ENCODE data around the gene ACTG2.
"Not testable (repeated sequence)": the region's sequence is repeated elsewhere in the genome, so short reads cannot be mapped to it uniquely, and the experiment has no call there.

Gene ACTG2

DNA sequence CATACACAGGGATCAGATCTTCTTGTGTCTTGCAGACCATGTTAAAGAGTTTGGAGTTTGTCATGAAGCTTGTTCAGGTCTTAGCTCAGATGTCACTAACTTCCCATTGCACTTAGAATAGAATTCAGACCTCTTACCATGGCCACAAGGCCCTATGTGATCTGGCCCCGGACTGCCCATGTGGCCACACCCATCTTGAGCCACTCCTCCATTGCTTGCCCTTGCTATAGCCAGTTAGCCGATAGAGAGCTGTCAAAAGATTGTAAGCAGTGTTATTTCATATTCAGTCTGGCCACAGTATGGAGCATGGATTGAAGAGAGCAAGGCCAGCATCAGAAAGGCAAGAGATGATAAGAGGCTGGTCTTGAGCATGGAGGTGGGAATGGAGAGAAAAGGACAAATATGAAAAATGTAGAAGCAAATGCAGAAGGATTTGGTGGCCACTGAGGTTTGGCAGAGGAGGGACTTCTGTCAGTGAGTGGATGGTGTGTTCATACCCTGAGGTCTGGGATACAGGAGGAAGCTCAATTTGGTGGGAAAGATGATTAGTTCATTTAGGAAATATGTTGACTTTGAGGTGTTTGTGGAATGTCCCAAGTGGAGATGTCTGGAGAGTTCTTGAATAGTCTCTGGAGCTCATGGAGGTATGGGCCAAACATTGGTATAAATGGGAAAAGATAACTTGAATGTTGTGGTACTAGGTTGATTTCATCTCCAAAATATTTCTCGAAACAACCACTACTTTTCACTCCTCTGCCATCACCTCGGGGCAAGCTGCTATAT, 44.5 kb downstream of the ACTG2 start:
- DNase-seq, result no peak

GRCh38 chr2:73937899-73938298, 45.1 kb downstream of the ACTG2 start:
- DNase-seq, result no peak

GRCh38 chr2:73938718-73939352, 46.0 kb downstream of the ACTG2 start:
- DNase-seq, result peak; percentile 84

DNA sequence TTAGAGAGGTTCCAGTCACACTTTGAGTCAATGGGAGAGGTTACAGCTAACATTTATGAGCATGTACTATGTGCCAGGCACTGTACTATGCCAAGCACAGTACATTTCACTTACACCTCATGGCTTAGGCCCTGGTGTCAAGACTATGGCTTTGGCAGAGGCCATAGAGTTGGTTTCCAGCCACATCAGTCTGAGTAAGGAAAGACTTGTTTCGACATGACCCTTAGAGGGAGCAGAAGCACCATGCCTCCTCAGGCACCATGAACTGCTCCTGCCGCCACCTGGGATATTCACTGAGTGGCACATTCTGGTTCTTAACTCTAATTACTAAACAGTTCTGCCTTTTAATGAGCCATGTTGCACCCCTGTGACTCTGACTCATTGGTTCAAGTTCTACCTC, 46.6 kb downstream of the ACTG2 start:
- peak; percentile 39 for DNase-seq

GRCh38 chr2:73940066-73940465, 47.3 kb downstream of the ACTG2 start:
- not testable (repeated sequence) for DNase-seq

GRCh38 chr2:73942664-73943063, 49.9 kb downstream of the ACTG2 start:
- DNase-seq, result no peak

- no peak for DNase-seq
Observed at GRCh38 chr2:73944714-73945113, 51.9 kb downstream of the ACTG2 start.

DNA sequence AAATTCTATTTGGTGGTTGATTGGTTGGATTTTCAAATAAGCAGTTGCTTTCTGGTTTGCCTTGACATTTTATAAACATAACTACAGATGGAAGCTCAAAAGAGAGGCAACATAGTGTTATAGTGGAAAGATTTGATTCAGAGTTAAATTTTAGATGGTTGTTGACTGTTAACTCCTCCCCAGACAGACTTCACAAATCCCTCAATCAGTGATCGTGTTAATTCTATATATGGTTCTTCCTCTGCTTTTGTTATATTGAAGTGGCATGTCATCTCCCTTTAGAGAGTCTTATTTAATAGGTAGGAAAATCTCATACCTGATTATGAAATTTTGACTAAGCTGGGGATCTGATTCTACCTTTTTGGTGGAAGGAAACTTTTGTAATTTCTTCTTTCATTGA, 53.4 kb downstream of the ACTG2 start:
- DNase-seq, result no peak

DNA sequence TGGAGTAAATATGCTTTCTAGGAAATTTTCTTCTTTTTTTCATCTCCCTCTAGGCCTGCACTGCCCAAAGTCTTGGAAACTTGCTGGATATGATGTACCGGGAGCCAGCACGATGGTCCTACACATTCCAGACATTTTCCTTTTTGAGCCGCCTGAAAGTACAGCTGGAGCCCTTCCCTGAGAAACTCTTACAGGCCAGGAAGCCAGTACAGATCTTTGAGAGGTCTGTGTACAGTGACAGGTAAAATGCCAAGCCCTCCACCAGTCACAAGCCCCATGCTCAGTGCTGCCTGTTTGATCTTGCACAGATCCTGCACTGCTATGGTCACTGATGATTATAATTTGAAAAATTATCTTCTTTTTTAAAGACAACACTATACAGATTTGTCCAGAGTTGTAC, 53.9 kb downstream of the ACTG2 start:
- DNase-seq, result no peak

DNA sequence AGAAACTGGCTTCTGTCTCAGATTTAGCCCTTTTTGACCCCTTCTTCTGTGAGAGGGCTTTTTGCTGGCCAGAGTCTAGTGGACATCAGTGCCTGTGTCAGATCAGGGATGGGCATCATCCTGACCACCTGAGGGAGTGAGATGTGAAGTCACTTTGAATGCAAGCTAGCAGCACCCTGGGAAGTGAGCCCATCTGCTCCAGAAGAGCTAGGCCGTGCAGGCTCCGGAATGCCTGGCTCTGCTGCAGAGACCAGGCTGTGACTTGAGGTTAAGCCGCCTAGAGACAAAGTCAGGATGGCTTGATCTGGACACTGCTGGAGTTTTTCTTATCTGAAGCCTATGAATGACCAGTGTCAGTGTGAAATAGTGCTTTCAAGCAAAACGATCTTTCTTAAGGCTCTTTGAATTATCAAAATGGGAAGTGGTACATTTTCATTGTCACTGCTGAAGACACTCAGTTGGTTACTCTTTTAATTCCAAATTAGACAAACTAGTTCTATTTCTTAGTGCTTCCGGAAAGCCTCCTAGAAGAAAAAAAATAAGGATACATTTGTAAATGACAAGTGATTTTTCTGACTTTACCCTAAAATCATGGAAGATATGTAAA, 54.7 kb downstream of the ACTG2 start:
- DNase-seq, result no peak

DNA sequence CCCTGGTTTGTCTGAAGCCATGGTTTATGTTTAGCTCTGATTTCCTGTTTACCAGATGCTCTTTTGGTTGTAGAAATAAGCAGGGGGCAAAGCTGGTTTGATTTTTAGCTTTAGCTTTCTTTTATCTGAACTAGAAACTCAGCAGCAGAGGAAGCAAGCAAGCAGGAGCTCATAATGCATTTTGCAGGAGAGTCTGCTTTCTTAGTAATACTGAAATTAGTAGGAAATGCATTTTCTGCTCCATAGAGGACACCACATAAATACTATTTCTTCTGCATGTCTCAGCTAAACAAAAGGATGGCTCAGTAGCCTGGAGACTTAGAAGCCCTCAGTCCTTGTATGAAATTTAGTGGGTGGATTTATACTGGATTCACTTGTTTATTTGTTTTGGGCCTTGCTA, 57.0 kb downstream of the ACTG2 start:
- no peak for DNase-seq

GRCh38 chr2:73952499-73953446, 60.0 kb downstream of the ACTG2 start:
- DNase-seq, result no peak

- no peak for DNase-seq
Observed at GRCh38 chr2:73956218-73956865, 63.5 kb downstream of the ACTG2 start.

DNA sequence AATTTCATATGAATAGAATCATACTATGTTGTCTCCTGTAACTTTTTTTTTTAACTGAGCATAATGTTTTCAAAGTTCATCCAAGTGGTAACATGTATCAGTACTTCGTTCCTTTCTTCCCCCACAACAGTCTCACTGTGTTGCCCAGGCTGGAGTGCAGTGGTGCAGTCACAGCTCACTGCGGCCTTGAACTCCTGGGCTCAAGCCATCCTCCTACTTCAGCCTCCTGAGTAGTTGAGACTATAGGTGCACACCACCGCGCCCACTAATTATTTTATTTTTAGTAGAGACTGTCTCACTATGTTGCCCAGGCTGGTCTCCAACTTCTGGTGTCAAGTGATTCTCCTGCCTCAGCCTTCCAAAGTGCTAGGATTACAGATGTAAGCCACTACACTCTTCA, 68.5 kb downstream of the ACTG2 start:
- no peak for DNase-seq

DNA sequence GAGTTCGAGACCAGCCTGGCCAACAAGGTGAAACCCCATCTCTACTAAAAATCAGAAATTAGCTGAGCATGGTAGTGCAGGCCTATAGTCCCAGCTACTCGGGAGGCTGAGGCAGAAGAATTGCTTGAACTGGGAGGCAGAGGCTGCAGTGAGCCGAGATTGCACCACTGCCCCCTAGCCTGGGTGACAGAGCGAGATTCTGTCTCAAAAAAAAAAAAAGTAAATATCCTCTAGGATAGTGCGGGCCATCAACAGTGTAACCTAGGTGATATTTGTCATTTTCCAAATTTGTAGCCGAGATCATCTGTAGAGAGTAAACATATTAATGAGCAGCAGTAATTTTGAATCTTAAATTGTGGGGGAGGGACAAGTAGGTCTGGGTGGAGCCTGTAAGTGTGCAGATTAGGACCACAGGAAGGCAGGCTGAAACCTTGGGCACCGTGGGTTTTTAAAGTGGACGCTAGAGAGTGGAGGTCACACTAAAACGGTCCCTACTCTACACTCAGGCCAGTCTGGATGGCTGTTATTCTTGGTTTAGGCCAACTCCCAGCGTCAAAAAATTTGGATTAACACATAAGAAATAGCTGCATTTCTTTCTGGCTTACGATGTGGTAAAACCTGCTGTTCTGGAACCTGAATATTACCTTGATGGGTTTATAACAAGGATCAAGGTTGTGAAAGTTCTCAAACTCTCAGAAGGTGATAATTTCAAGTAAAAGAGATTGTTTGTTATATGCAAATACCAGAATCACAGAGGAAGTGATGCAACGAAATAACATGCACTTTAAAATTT, 69.2 kb downstream of the ACTG2 start:
- no peak for DNase-seq

DNA sequence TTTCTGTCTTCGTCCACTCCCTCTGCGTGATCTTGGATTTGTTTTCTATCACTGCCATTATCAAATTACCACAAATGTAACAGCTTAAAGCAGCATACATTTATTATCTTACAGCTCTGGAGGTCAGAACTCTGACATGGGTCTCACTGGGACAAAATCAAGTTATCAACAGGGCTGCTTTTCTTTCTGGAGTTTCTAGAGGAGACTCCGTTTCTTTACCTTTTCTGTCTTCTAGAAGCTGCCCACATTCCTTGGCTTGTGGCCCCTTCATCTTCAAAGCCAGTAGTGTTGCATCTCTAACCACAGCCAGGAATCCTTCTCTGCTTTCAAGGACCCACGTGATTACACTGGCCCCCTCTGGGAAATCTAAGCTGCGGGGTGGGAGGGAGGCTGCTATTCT, 70.0 kb downstream of the ACTG2 start:
- DNase-seq, result no peak

GRCh38 chr2:73963385-73964120, 70.7 kb downstream of the ACTG2 start:
- DNase-seq, result no peak

GRCh38 chr2:73964223-73964622, 71.4 kb downstream of the ACTG2 start:
- no peak for DNase-seq

DNA sequence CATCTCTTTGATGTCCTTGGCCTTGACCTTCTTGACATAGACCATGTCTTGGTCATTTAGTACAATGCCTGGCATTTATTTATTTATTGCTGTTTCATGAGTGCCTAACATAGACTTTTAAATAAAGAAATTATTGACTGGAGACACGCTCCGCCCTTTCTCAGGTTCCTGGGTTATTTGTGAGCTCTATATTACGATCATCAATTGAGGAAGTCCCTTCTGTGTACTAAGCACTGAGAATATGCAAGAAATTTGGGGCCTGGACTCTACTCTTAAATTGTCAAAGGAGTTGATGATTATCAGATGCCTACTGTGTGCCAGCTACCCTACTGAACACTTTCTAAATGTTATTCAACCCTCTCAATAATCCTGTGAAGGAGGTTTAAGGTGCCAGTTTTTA, 72.2 kb downstream of the ACTG2 start:
- DNase-seq, result no peak

DNA sequence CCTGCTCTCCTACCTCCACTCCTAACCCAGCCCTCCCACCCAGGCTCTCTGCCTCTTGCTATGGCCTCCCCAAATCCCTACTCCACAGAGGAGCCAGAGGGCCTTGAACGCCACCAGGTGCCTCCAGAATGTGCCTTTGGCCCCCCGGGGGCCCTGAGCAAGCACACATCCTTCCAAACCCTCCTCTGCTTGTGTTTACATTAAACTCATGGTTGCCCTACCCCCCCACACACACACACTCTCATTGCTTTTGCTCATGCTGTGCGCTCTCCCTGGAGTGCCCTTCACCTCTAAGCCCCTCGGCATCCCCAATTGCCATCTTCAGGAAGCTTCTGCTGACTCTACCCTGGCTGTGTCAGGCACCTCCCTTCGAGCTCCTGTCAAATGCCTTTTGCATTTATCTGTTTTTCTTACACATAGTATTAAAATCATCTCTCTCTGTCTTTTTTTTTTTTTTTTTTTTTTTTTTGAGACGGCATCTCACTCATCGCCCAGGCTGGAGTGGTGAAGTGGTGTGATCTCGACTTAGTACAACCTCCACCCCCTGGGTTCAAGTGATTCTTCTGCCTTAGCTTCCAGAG, 75.6 kb downstream of the ACTG2 start:
- no peak for DNase-seq

All from fibroblast of skin of abdomen (primary cell).